HEK293 (cell line): Measurements from ENCODE around the gene PYCR2.

Experiments used
- CTCF ChIP-seq: fragments of 450-650 bp; formaldehyde crosslinking; IDR thresholded peaks from 2 replicates; pipeline ENCODE4 v1.5.1; 2016; ENCODE audit warnings: missing biosample characterization, missing genetic modification characterization
- KLF10 ChIP-seq: fragments of 450-650 bp; IDR thresholded peaks from 2 replicates; pipeline ENCODE4 v1.5.1; 2018; ENCODE audit warnings: missing biosample characterization, mild to moderate bottlenecking, missing genetic modification characterization
- SCRT2 ChIP-seq: fragments of 450-650 bp; formaldehyde crosslinking; IDR thresholded peaks from 2 replicates; pipeline ENCODE4 v1.5.1; 2016; ENCODE audit warnings: missing biosample characterization, missing genetic modification characterization
- ZNF121 ChIP-seq: fragments of 450-650 bp; formaldehyde crosslinking; IDR thresholded peaks from 2 replicates; pipeline ENCODE4 v1.5.1; 2016; ENCODE audit warnings: missing biosample characterization, missing genetic modification characterization
- ZNF274 ChIP-seq, 2 experiments: fragments of 200-500 bp in 1 of 2; fragments of 450-650 bp in 1 of 2; sonication (Bioruptor generic) in 1 of 2; formaldehyde crosslinking in 1 of 2; IDR thresholded peaks; 2 replicates each; pipeline versions ENCODE4 v1.5.1 to v1.6.1; 2014 to 2016; ENCODE audit warnings: borderline replicate concordance in 1 of 2, inconsistent platforms in 1 of 2, low read length in 1 of 2, missing biosample characterization in 1 of 2, missing genetic modification characterization in 1 of 2
- ZNF518A ChIP-seq: fragments of 450-650 bp; formaldehyde crosslinking; conservative IDR thresholded peaks from 2 replicates; pipeline ENCODE4 v1.5.1; 2016; ENCODE audit warnings: low read depth, missing biosample characterization, missing genetic modification characterization

- no peak for TF ChIP-seq ZNF518A (tag by site-specific recombination)
- no peak for TF ChIP-seq CTCF (tag by site-specific recombination)
- no peak for TF ChIP-seq KLF10 (tag by site-specific recombination)
- TF ChIP-seq ZNF121, result peak; percentile 96
- no peak for TF ChIP-seq ZNF274 (IDR thresholded peaks at IDR 0.05; ENCODE audit: low read length)
- no peak for TF ChIP-seq ZNF274 (tag by site-specific recombination; IDR thresholded peaks at IDR 0.05; ENCODE audit: borderline replicate concordance)
- TF ChIP-seq SCRT2 (tag by site-specific recombination), result peak; percentile 33; the same call in 1 of the 2 replicates
Measured at GRCh38 chr1:225897595-225898514, 26.2 kb downstream of the PYCR2 start.
